SK-N-SH (cell line): ENCODE data around the gene FEM1C. TPM values are rescaled to one million over a fixed set of nuclear protein-coding genes. Genes with fewer than 3 reads are reported as not detected.

Source experiments
- CTCF ChIA-PET: fragments of 300-600, 350-600 bp; formaldehyde crosslinking; extraction: SDS; loops from one replicate; lab custom pipeline; 2021; lab: Yijun Ruan, JAX
- POLR2A ChIA-PET: fragments of 350-600 bp; sonication (Branson Sonifier 250); formaldehyde crosslinking; extraction: SDS; loops from one replicate; lab custom pipeline; 2020; ENCODE audit warnings: antibody characterized with exemption, inconsistent platforms; lab: Yijun Ruan, JAX
- DNase-seq: peaks from one replicate; pipeline ENCODE4 v3.0.0; 2012
- H2AFZ ChIP-seq: fragments of 200-600 bp; sonication (generic); 2 replicates; pipeline ENCODE4 v1.8.1; 2016; ENCODE audit warnings: antibody characterized with exemption, mild to moderate bottlenecking, low read depth
- H3F3A ChIP-seq: fragments of 200-600 bp; sonication (generic); replicated peaks from 2 replicates; pipeline ENCODE3; 2016; ENCODE audit warnings: antibody characterized with exemption, mild to moderate bottlenecking; ENCODE audit not compliant: insufficient read depth
- H3K27ac ChIP-seq, 2 experiments: fragments of 200-500 bp in 1 of 2; fragments of 200-600 bp in 1 of 2; sonication (Bioruptor generic) in 1 of 2; sonication (generic), shearing (Covaris generic) in 1 of 2; 2 replicates each; pipeline versions ENCODE4 v1.5.1 to v1.6.1; 2014 to 2016; ENCODE audit warnings: low read depth in 2 of 2, inconsistent platforms in 1 of 2, low read length in 1 of 2, mild to moderate bottlenecking in 1 of 2, mixed read lengths in 1 of 2
- H3K27me3 ChIP-seq: fragments of 200-600 bp; sonication (generic), shearing (Covaris generic); 2 replicates; pipeline ENCODE4 v1.6.1; 2016; ENCODE audit warnings: mixed run types; ENCODE audit not compliant: insufficient read depth
- H3K36me3 ChIP-seq, 2 experiments: fragments of 200-500 bp in 1 of 2; fragments of 200-600 bp in 1 of 2; sonication (Bioruptor generic) in 1 of 2; sonication (generic) in 1 of 2; replicated peaks in 1 of 2; 2 replicates each; pipeline versions ENCODE3 to v1.5.1; 2014 to 2016; ENCODE audit warnings: low read length in 1 of 2, mild to moderate bottlenecking in 1 of 2; ENCODE audit not compliant: insufficient read depth in 2 of 2, control insufficient read depth in 1 of 2
- H3K4me1 ChIP-seq, 2 experiments: fragments of 200-500 bp in 1 of 2; fragments of 200-600 bp in 1 of 2; sonication (Bioruptor generic) in 1 of 2; sonication (generic), shearing (Covaris generic) in 1 of 2; 2 replicates each; pipeline versions ENCODE4 v1.5.1 to v1.6.1; 2014 to 2016; ENCODE audit warnings: low read depth in 1 of 2, low read length in 1 of 2, mixed run types in 1 of 2; ENCODE audit not compliant: insufficient read depth in 2 of 2, control insufficient read depth in 1 of 2
- H3K4me2 ChIP-seq: fragments of 200-600 bp; sonication (generic), shearing (Covaris generic); 2 replicates; pipeline ENCODE4 v1.6.1; 2017; ENCODE audit warnings: mixed run types
- H3K4me3 ChIP-seq, 2 experiments: fragments of 200-500 bp in 1 of 2; fragments of 200-600 bp in 1 of 2; sonication (Bioruptor generic) in 1 of 2; sonication (generic), shearing (Covaris generic) in 1 of 2; 2 replicates each; pipeline versions ENCODE4 v1.5.1 to v1.8.1; 2014 to 2016; ENCODE audit warnings: low read depth in 2 of 2, inconsistent platforms in 1 of 2, low read length in 1 of 2, mild to moderate bottlenecking in 1 of 2, mixed read lengths in 1 of 2, moderate library complexity in 1 of 2
- H3K79me2 ChIP-seq: fragments of 200-600 bp; sonication (generic); 2 replicates; pipeline ENCODE4 v1.8.1; 2017; ENCODE audit warnings: mild to moderate bottlenecking; ENCODE audit not compliant: insufficient read depth
- H3K9ac ChIP-seq: fragments of 200-600 bp; sonication (generic); 2 replicates; pipeline ENCODE4 v1.6.1; 2017; ENCODE audit warnings: mixed run types
- H3K9me2 ChIP-seq: fragments of 200-600 bp; sonication (generic); 2 replicates; pipeline ENCODE4 v1.6.1; 2017; ENCODE audit warnings: mixed run types
- H3K9me3 ChIP-seq: fragments of 200-600 bp; sonication (generic); 2 replicates; pipeline ENCODE4 v1.6.1; 2017; ENCODE audit warnings: mixed run types, mild to moderate bottlenecking, moderate library complexity
- H4K20me1 ChIP-seq: fragments of 200-600 bp; sonication (generic); 2 replicates; pipeline ENCODE4 v1.6.1; 2017; ENCODE audit warnings: mild to moderate bottlenecking, mixed run types; ENCODE audit not compliant: insufficient read depth
- CTCF ChIP-seq: fragments of 200-600 bp; sonication (generic); IDR thresholded peaks from 2 replicates; pipeline ENCODE4 v1.6.1; 2017; ENCODE audit warnings: antibody characterized with exemption, mild to moderate bottlenecking, moderate library complexity
- EZH2phosphoT487 ChIP-seq: fragments of 200-600 bp; sonication (generic); IDR thresholded peaks from 2 replicates; pipeline ENCODE4 v1.6.1; 2017; ENCODE audit warnings: low read depth, mixed run types, mild to moderate bottlenecking, antibody characterized with exemption, moderate library complexity, borderline replicate concordance
- FOSL2 ChIP-seq: IDR thresholded peaks from 2 replicates; pipeline ENCODE4 v1.4.0; 2012; ENCODE audit warnings: low read depth, mild to moderate bottlenecking, moderate library complexity, borderline replicate concordance
- FOXM1 ChIP-seq: IDR thresholded peaks from 2 replicates; pipeline ENCODE4 v1.4.0; 2012; ENCODE audit warnings: low read depth, mild to moderate bottlenecking
- GABPA ChIP-seq: IDR thresholded peaks from 2 replicates; pipeline ENCODE4 v1.4.0; 2012; ENCODE audit warnings: low read depth, mild to moderate bottlenecking
- IRF3 ChIP-seq: fragments of 150-350 bp; IDR thresholded peaks from 2 replicates; pipeline ENCODE4 v1.6.1; 2016; ENCODE audit warnings: mild to moderate bottlenecking, low read depth, low read length
- MAX ChIP-seq: IDR thresholded peaks from 2 replicates; pipeline ENCODE4 v1.4.0; 2012; ENCODE audit warnings: low read depth
- MXI1 ChIP-seq: IDR thresholded peaks from 2 replicates; pipeline ENCODE4 v1.6.1; 2012; ENCODE audit warnings: mild to moderate bottlenecking, low read depth, low read length, improper control_type of control experiment
- NFIC ChIP-seq: IDR thresholded peaks from 2 replicates; pipeline ENCODE4 v1.4.0; 2012; ENCODE audit warnings: borderline replicate concordance
- NRF1 ChIP-seq: IDR thresholded peaks from 2 replicates; pipeline ENCODE4 v1.6.1; 2012; ENCODE audit warnings: low read depth, mild to moderate bottlenecking, low read length
- PBX3 ChIP-seq: IDR thresholded peaks from 2 replicates; pipeline ENCODE4; 2012
- SIN3A ChIP-seq: IDR thresholded peaks from 2 replicates; pipeline ENCODE4 v1.6.1; 2012; ENCODE audit warnings: low read depth, mild to moderate bottlenecking, low read length, moderate library complexity, borderline replicate concordance
- TAF1 ChIP-seq: IDR thresholded peaks from 2 replicates; pipeline ENCODE4 v1.6.1; 2012; ENCODE audit warnings: low read depth, mild to moderate bottlenecking, low read length, moderate library complexity, borderline replicate concordance
- TCF12 ChIP-seq: IDR thresholded peaks from 2 replicates; pipeline ENCODE4 v1.4.0; 2012
- TEAD4 ChIP-seq: IDR thresholded peaks from 2 replicates; pipeline ENCODE4 v1.4.0; 2012; ENCODE audit warnings: mild to moderate bottlenecking, borderline replicate concordance; ENCODE audit not compliant: insufficient read depth
- WGBS: methylation state at CpG from one replicate; pipeline ENCODE4 v1.1.6; 2017; ENCODE audit warnings: low lambda C conversion rate; 5-methylcytosine and 5-hydroxymethylcytosine counted together
- polyA plus RNA-seq, 3 experiments: library from polyadenylated mRNA; depleted of rRNA; stranded (reverse); fragments of >200 nt; gene quantifications; 2 replicates each; pipeline ENCODE4 v1.2.3, GENCODE V29; 2012

The FEM1C gene
- polyA plus RNA-seq, 1 of the 3 experiments (the other 2 are of a cell fraction), result 2.8 TPM

GRCh38 chr5:115589043-115589442 is 44.5 kb upstream of the FEM1C start (continued):
- TF ChIP-seq CTCF (no peak), NFIC (no peak), GABPA (no peak), SIN3A (no peak), FOXM1 (no peak), TCF12 (no peak)

- no peaks in the 10 kb centered on the region for H3K27me3 ChIP-seq
- H3K36me3 ChIP-seq, result no peaks in the 10 kb centered on the region
- no peak overlapping the region for H3K4me3 ChIP-seq
- H4K20me1 ChIP-seq, result no peaks in the 10 kb centered on the region
- H3K27ac ChIP-seq, result no peak overlapping the region
- H3F3A ChIP-seq, result no peaks in the 10 kb centered on the region
- no peaks in the 10 kb centered on the region for H3K79me2 ChIP-seq
- ChIA-PET POLR2A (no interaction called here), CTCF (interaction anchor here (1.3 to 4.6 kb wide), 5 partner anchors 10 to 281 kb away, joined by 3 to 40 read pairs (median 4); no protein-coding TSS in a partner anchor)
- no peaks in the 10 kb centered on the region for H3K4me1 ChIP-seq
- TF ChIP-seq NRF1 (no peak), MXI1 (no peak), FOXM1 (no peak), SIN3A (no peak), TAF1 (no peak), EZH2phosphoT487 (no peak), IRF3 (no peak), MAX (no peak), FOSL2 (no peak), TEAD4 (no peak), PBX3 (no peak)
- no peak overlapping the region for H2AFZ ChIP-seq
- no peaks in the 10 kb centered on the region for H3K9me3 ChIP-seq
- no peaks in the 10 kb centered on the region for H3K9me2 ChIP-seq
- H3K9ac ChIP-seq, result no peak overlapping the region
- 68% methylated on average over 4 of the region's 4 CpGs for WGBS
- no peak for DNase-seq
- no peak overlapping the region for H3K4me2 ChIP-seq
Measured at GRCh38 chr5:115588640-115589039, 44.1 kb upstream of the FEM1C start.
